H9 (cell line): ENCODE data around the gene AK5. TPM values are rescaled to one million over a fixed set of nuclear protein-coding genes. Genes with fewer than 3 reads are reported as not detected.
"Not testable (repeated sequence)": the region's sequence is repeated elsewhere in the genome, so short reads cannot be mapped to it uniquely, and the experiment has no call there.

Experiments used
- DNase-seq: peaks from one replicate; pipeline ENCODE4 v3.0.0-alpha.2; 2017
- H2AFZ ChIP-seq: one replicate; pipeline ENCODE4 v1.6.1; 2013; ENCODE audit warnings: mild to moderate bottlenecking, low read length, control low read depth, moderate library complexity
- H2AK5ac ChIP-seq: 2 replicates; pipeline ENCODE4 v1.6.1; 2013; ENCODE audit warnings: low read length, control low read depth, mixed read lengths; ENCODE audit not compliant: insufficient read length
- H2BK120ac ChIP-seq: one replicate; pipeline ENCODE4 v1.6.1; 2013; ENCODE audit warnings: low read depth, mild to moderate bottlenecking, low read length, control low read depth, inconsistent platforms; ENCODE audit not compliant: poor library complexity, severe bottlenecking
- H2BK12ac ChIP-seq: 2 replicates; pipeline ENCODE4 v1.6.1; 2013; ENCODE audit warnings: low read length, control low read depth, mixed read lengths, low read depth; ENCODE audit not compliant: insufficient read length
- H2BK15ac ChIP-seq: 2 replicates; pipeline ENCODE4 v1.6.1; 2013; ENCODE audit warnings: low read depth, low read length, control low read depth
- H2BK20ac ChIP-seq: one replicate; pipeline ENCODE4 v1.6.1; 2013; ENCODE audit warnings: low read depth, mild to moderate bottlenecking, low read length, control low read depth, inconsistent platforms; ENCODE audit not compliant: poor library complexity, severe bottlenecking
- H2BK5ac ChIP-seq: 2 replicates; pipeline ENCODE4 v1.6.1; 2013; ENCODE audit warnings: low read length, control low read depth, mixed read lengths; ENCODE audit not compliant: insufficient read length
- H3K14ac ChIP-seq: 2 replicates; pipeline ENCODE4 v1.6.1; 2013; ENCODE audit warnings: low read length, control low read depth; ENCODE audit not compliant: insufficient read depth
- H3K18ac ChIP-seq: 2 replicates; pipeline ENCODE4 v1.6.1; 2013; ENCODE audit warnings: low read depth, mild to moderate bottlenecking, mixed read lengths, low read length, control low read depth; ENCODE audit not compliant: insufficient read length
- H3K23ac ChIP-seq: 2 replicates; pipeline ENCODE4 v1.6.1; 2013; ENCODE audit warnings: low read length, control low read depth, mixed read lengths, low read depth; ENCODE audit not compliant: insufficient read length
- H3K23me2 ChIP-seq: 2 replicates; pipeline ENCODE4 v1.6.1; 2013; ENCODE audit warnings: low read depth, mild to moderate bottlenecking, mixed read lengths, low read length, control low read depth; ENCODE audit not compliant: insufficient read length, poor library complexity, severe bottlenecking
- H3K27ac ChIP-seq: 2 replicates; pipeline ENCODE4 v1.5.1; 2013; ENCODE audit warnings: low read length, control low read depth, mixed read lengths, low read depth; ENCODE audit not compliant: insufficient read length
- H3K27me3 ChIP-seq: 2 replicates; pipeline ENCODE4 v1.6.1; 2013; ENCODE audit warnings: low read length, control low read depth, inconsistent platforms; ENCODE audit not compliant: insufficient read depth
- H3K4ac ChIP-seq: 2 replicates; pipeline ENCODE4 v1.6.1; 2013; ENCODE audit warnings: low read depth, mild to moderate bottlenecking, control low read depth, inconsistent platforms, low read length, moderate library complexity
- H3K4me1 ChIP-seq: 2 replicates; pipeline ENCODE4 v1.6.1; 2013; ENCODE audit warnings: low read length, control low read depth, inconsistent platforms; ENCODE audit not compliant: insufficient read depth
- H3K4me2 ChIP-seq: 2 replicates; pipeline ENCODE4 v1.6.1; 2013; ENCODE audit warnings: low read length, control low read depth, mixed read lengths; ENCODE audit not compliant: insufficient read length, insufficient read depth
- H3K56ac ChIP-seq: 2 replicates; pipeline ENCODE4 v1.6.1; 2013; ENCODE audit warnings: low read depth, mild to moderate bottlenecking, mixed read lengths, low read length, control low read depth; ENCODE audit not compliant: insufficient read length
- H3K79me1 ChIP-seq: 2 replicates; pipeline ENCODE4 v1.6.1; 2013; ENCODE audit warnings: low read depth, mild to moderate bottlenecking, moderate library complexity, low read length, control low read depth, inconsistent platforms; ENCODE audit not compliant: insufficient read depth, poor library complexity, severe bottlenecking
- H3K79me2 ChIP-seq: 2 replicates; pipeline ENCODE4 v1.6.1; 2013; ENCODE audit warnings: low read length, control low read depth, inconsistent platforms; ENCODE audit not compliant: insufficient read depth
- H3K9ac ChIP-seq: 2 replicates; pipeline ENCODE4 v1.6.1; 2013; ENCODE audit warnings: low read length, control low read depth, mixed read lengths; ENCODE audit not compliant: insufficient read length; ENCODE audit errors: extremely low read depth
- H3K9me3 ChIP-seq: one replicate; pipeline ENCODE4 v1.6.1; 2013; ENCODE audit warnings: low read depth, low read length, inconsistent platforms; ENCODE audit not compliant: control insufficient read depth
- H3T11ph ChIP-seq: one replicate; pipeline ENCODE4 v1.6.1; 2013; ENCODE audit warnings: mild to moderate bottlenecking, low read length, control low read depth, inconsistent platforms
- H4K20me1 ChIP-seq: one replicate; pipeline ENCODE4 v1.6.1; 2013; ENCODE audit not compliant: control insufficient read depth, insufficient read length, insufficient read depth
- H4K5ac ChIP-seq: 2 replicates; pipeline ENCODE4 v1.6.1; 2013; ENCODE audit warnings: low read depth, mild to moderate bottlenecking, mixed read lengths, low read length, control low read depth; ENCODE audit not compliant: insufficient read length
- H4K8ac ChIP-seq: replicated peaks from 2 replicates; pipeline ENCODE4 v1.6.1; 2013; ENCODE audit warnings: low read length, control low read depth, mixed read lengths, low read depth; ENCODE audit not compliant: insufficient read length
- H4K91ac ChIP-seq: 2 replicates; pipeline ENCODE4 v1.6.1; 2013; ENCODE audit warnings: low read depth, mild to moderate bottlenecking, moderate library complexity, mixed read lengths, low read length, control low read depth; ENCODE audit not compliant: insufficient read length
- H3K27ac Mint-ChIP-seq, 3 experiments: 2 replicates in 2 of 3; 3 replicates in 1 of 3; pipeline ENCODE4 v1.8.0; 2020 to 2021; ENCODE audit warnings: mixed read lengths in 3 of 3, mild to moderate bottlenecking in 1 of 3, moderate library complexity in 1 of 3
- H3K27me3 Mint-ChIP-seq: 2 replicates; pipeline ENCODE4 v1.8.0; 2021; ENCODE audit warnings: low read depth, mild to moderate bottlenecking, moderate library complexity, mixed read lengths
- H3K36me3 Mint-ChIP-seq, 3 experiments: 2 replicates in 2 of 3; 3 replicates in 1 of 3; pipeline ENCODE4 v1.8.0; 2020 to 2021; ENCODE audit warnings: low read depth in 3 of 3, mixed read lengths in 3 of 3; ENCODE audit not compliant: insufficient read depth in 1 of 3
- H3K4me1 Mint-ChIP-seq, 2 experiments: 2 replicates each; pipeline ENCODE4 v1.8.0; 2020; ENCODE audit warnings: mixed read lengths in 2 of 2
- H3K4me3 Mint-ChIP-seq, 2 experiments: 2 replicates in 1 of 2; 3 replicates in 1 of 2; pipeline ENCODE4 v1.8.0; 2020 to 2021; ENCODE audit warnings: mild to moderate bottlenecking in 2 of 2, mixed read lengths in 2 of 2, moderate library complexity in 1 of 2
- H3K9me3 Mint-ChIP-seq, 2 experiments: 2 replicates in 1 of 2; 3 replicates in 1 of 2; pipeline ENCODE4 v1.8.0; 2020; ENCODE audit warnings: mild to moderate bottlenecking in 2 of 2, mixed read lengths in 2 of 2, moderate library complexity in 1 of 2
- WGBS: extraction: QIAGEN DNeasy Blood & Tissue Kit; methylation state at CpG from one replicate; pipeline ENCODE4 v1.1.7; 2013; ENCODE audit warnings: missing lambda C conversion rate, low lambda C conversion rate, mixed read lengths; ENCODE audit not compliant: insufficient read length; ENCODE audit errors: extremely low coverage; 5-methylcytosine and 5-hydroxymethylcytosine counted together
- total RNA-seq: library from RNA; stranded (reverse); gene quantifications from 2 replicates; pipeline ENCODE4 v1.2.1, GENCODE V29; 2021
- TF ChIP-seq, protein P1 (sequence below): fragments of 200-600 bp; sonication (generic); conservative IDR thresholded peaks from 3 replicates; pipeline ENCODE4 v1.8.0; 2021; ENCODE audit warnings: antibody characterized with exemption, mild to moderate bottlenecking

The AK5 gene
- total RNA-seq, 1 experiment from 2014 or later, result 2.5 TPM

- no peak overlapping the region for H3K4me2 ChIP-seq
- H2BK12ac ChIP-seq, result no peak overlapping the region
- H4K5ac ChIP-seq, result no peak overlapping the region
- no peak overlapping the region for H3K4me3 Mint-ChIP-seq
- no peaks in the 10 kb centered on the region; a peak in 1 of 7 replicates for H3K36me3 Mint-ChIP-seq
- DNase-seq, result no peak
- H3K4ac ChIP-seq, result no peak overlapping the region
- TF ChIP-seq, protein P1, sequence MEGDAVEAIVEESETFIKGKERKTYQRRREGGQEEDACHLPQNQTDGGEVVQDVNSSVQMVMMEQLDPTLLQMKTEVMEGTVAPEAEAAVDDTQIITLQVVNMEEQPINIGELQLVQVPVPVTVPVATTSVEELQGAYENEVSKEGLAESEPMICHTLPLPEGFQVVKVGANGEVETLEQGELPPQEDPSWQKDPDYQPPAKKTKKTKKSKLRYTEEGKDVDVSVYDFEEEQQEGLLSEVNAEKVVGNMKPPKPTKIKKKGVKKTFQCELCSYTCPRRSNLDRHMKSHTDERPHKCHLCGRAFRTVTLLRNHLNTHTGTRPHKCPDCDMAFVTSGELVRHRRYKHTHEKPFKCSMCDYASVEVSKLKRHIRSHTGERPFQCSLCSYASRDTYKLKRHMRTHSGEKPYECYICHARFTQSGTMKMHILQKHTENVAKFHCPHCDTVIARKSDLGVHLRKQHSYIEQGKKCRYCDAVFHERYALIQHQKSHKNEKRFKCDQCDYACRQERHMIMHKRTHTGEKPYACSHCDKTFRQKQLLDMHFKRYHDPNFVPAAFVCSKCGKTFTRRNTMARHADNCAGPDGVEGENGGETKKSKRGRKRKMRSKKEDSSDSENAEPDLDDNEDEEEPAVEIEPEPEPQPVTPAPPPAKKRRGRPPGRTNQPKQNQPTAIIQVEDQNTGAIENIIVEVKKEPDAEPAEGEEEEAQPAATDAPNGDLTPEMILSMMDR, result no peak
- H4K91ac ChIP-seq, result no peak overlapping the region
- no peak overlapping the region for H3T11ph ChIP-seq
- H3K4me1 Mint-ChIP-seq, result peaks cover 22 to 25% of the 10 kb centered on the region in 2 experiments
- H2BK5ac ChIP-seq, result no peak overlapping the region
- H3K9me3 ChIP-seq, result no peaks in the 10 kb centered on the region
- H2BK120ac ChIP-seq, result no peak overlapping the region
- H3K27me3 ChIP-seq, result no peaks in the 10 kb centered on the region
- H3K79me1 ChIP-seq, result no peaks in the 10 kb centered on the region
- no peak overlapping the region for H3K27ac Mint-ChIP-seq
- peaks cover 1% of the 10 kb centered on the region; the same call in 1 of the 2 replicates for H3K27me3 Mint-ChIP-seq
- H2BK20ac ChIP-seq, result no peak overlapping the region
- no peak overlapping the region for H3K9ac ChIP-seq
- no peak overlapping the region for H3K27ac ChIP-seq
- no peaks in the 10 kb centered on the region for H4K20me1 ChIP-seq
- H2AFZ ChIP-seq, result no peak overlapping the region
- no peak overlapping the region for H3K56ac ChIP-seq
- no peak overlapping the region for H3K18ac ChIP-seq
- H3K23me2 ChIP-seq, result no peaks in the 10 kb centered on the region
- H3K23ac ChIP-seq, result no peak overlapping the region
- H3K14ac ChIP-seq, result no peak overlapping the region
- H2BK15ac ChIP-seq, result no peak overlapping the region
- peaks cover 10% of the 10 kb centered on the region; the same call in 1 of the 2 replicates for H3K4me1 ChIP-seq
- no peaks in the 10 kb centered on the region; a peak in 1 of 5 replicates for H3K9me3 Mint-ChIP-seq
- H4K8ac ChIP-seq, result no peak overlapping the region
- no peak overlapping the region for H2AK5ac ChIP-seq
- WGBS, result no CpG with 5 or more reads among the region's 2 CpGs
- no peaks in the 10 kb centered on the region for H3K79me2 ChIP-seq
These were observed 229.6 kb downstream of the AK5 start for GRCh38 chr1:77511440-77511840.

DNA sequence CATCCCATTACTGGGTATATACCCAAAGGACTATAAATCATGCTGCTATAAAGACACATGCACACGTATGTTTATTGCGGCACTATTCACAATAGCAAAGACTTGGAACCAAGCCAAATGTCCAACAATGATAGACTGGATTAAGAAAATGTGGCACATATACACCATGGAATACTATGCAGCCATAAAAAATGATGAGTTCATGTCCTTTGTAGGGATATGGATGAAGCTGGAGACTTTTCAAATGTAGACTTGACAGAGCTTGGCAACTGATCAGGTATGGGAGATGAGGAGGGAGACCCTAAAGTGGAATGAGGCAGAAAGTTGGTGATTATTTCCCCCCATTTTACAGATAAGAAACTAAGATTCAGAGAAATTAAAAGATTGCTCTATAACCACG is 230.8 kb downstream of the AK5 start:
- not testable (repeated sequence) for H3K23ac ChIP-seq, H3K23me2 ChIP-seq, H3K79me2 ChIP-seq, H2AFZ ChIP-seq, H4K20me1 ChIP-seq, H3K9me3 ChIP-seq, H3K9ac ChIP-seq, H2BK5ac ChIP-seq, H3K36me3 Mint-ChIP-seq, H2BK12ac ChIP-seq, H4K91ac ChIP-seq, H3K27ac ChIP-seq, H3K4me2 ChIP-seq, H3K56ac ChIP-seq, H3K14ac ChIP-seq, H3K18ac ChIP-seq, DNase-seq, H2BK20ac ChIP-seq, H3K9me3 Mint-ChIP-seq, H3K27me3 Mint-ChIP-seq, H3T11ph ChIP-seq, H3K4me3 Mint-ChIP-seq, H4K8ac ChIP-seq, H3K27me3 ChIP-seq, H3K79me1 ChIP-seq, H2BK15ac ChIP-seq, H3K4ac ChIP-seq, H2AK5ac ChIP-seq, H4K5ac ChIP-seq, H2BK120ac ChIP-seq
- H3K4me1 ChIP-seq, result peaks cover 10% of the 10 kb centered on the region; the same call in 1 of the 2 replicates
- H3K27ac Mint-ChIP-seq, result peak overlapping the region in 1 of 3 experiments; percentile 53; a peak in 2 of 7 replicates
- whole genome bisulfite sequencing, result no CpG with 5 or more reads among the region's 3 CpGs
- H3K4me1 Mint-ChIP-seq, result peaks cover 22 to 25% of the 10 kb centered on the region in 2 experiments
